HepG2 (cell line): Measurements from ENCODE around the gene SAMD14. TPM values are rescaled to one million over a fixed set of nuclear protein-coding genes. Genes with fewer than 3 reads are reported as not detected.

Experiments used
- ATAC-seq: fragments of 200-7000 bp; cut with Tn5 transposase; 3 replicates; pipeline ENCODE4 v1.9.1; 2020; ENCODE audit warnings: mild to moderate bottlenecking, moderate library complexity
- BruUV-seq: library from RNA; stranded (reverse); fragments of 400-500 nt; replicated peaks from 2 replicates; lab custom pipeline; 2021; lab: Mats Ljungman, UMichigan
- CTCF ChIA-PET: fragments of 300-600 bp; formaldehyde crosslinking; extraction: SDS; loops from one replicate; lab custom pipeline; 2021; ENCODE audit warnings: low total read pairs, inconsistent platforms, low intra/inter-chr PET ratio; lab: Yijun Ruan, JAX
- POLR2A ChIA-PET: fragments of 350-600 bp; sonication (Branson Sonifier 250); formaldehyde crosslinking; loops from one replicate; lab custom pipeline; 2020; ENCODE audit warnings: antibody characterized with exemption, inconsistent platforms; lab: Yijun Ruan, JAX
- DNase-seq: peaks from one replicate; pipeline ENCODE4 v3.0.0-alpha.2; 2015; ENCODE audit warnings: low spot score
- FAIRE-seq: peaks from 3 replicates; lab custom pipeline; 2011; peaks lifted over from hg19 to GRCh38; lab: Jason Lieb, UNC
- H2AFZ ChIP-seq: one replicate; pipeline ENCODE4 v1.6.1; 2011; ENCODE audit warnings: low read length, inconsistent platforms
- H3K27ac ChIP-seq: fragments of 300-600 bp; 3 replicates; pipeline ENCODE4 v1.8.0; 2011; ENCODE audit warnings: mixed run types, mild to moderate bottlenecking, mixed read lengths, low read length, inconsistent platforms; ENCODE audit not compliant: insufficient read depth; ENCODE audit errors: extremely low read length
- H3K27me3 ChIP-seq, 2 experiments: fragments of 200-600 bp in 1 of 2; 2 replicates in 1 of 2; 3 replicates in 1 of 2; pipeline versions ENCODE4 v1.6.0 to v1.8.0; 2011; ENCODE audit warnings: low read length in 2 of 2, mild to moderate bottlenecking in 2 of 2, moderate library complexity in 2 of 2, inconsistent platforms in 1 of 2; ENCODE audit not compliant: insufficient read depth in 2 of 2, control insufficient read depth in 1 of 2
- H3K36me3 ChIP-seq, 2 experiments: fragments of 200-600 bp in 1 of 2; replicated peaks in 1 of 2; 2 replicates in 1 of 2; 3 replicates in 1 of 2; pipeline versions ENCODE4 v1.5.1 to v1.8.0; 2011; ENCODE audit warnings: low read length in 2 of 2, inconsistent platforms in 1 of 2; ENCODE audit not compliant: insufficient read depth in 2 of 2, control insufficient read depth in 1 of 2
- H3K4me1 ChIP-seq: 2 replicates; pipeline ENCODE4 v1.5.1; 2012; ENCODE audit warnings: low read length, inconsistent platforms; ENCODE audit not compliant: insufficient read depth
- H3K4me2 ChIP-seq: 2 replicates; pipeline ENCODE4 v1.6.0; 2011; ENCODE audit warnings: low read depth, low read length, inconsistent platforms
- H3K4me3 ChIP-seq, 3 experiments: fragments of 200-600 bp in 1 of 3; sonication (generic), shearing (Covaris generic) in 1 of 3; replicated peaks in 1 of 3; 2 replicates each; pipeline ENCODE4 v1.5.1; 2011 to 2016; ENCODE audit warnings: low read length in 3 of 3, inconsistent platforms in 2 of 3, low read depth in 2 of 3, mild to moderate bottlenecking in 2 of 3, control low read depth in 1 of 3, mixed read lengths in 1 of 3; ENCODE audit not compliant: insufficient read depth in 1 of 3
- H3K79me2 ChIP-seq: one replicate; pipeline ENCODE4 v1.6.1; 2011; ENCODE audit warnings: low read length, inconsistent platforms; ENCODE audit not compliant: insufficient read depth
- H3K9ac ChIP-seq: 2 replicates; pipeline ENCODE4 v1.6.0; 2011; ENCODE audit warnings: mild to moderate bottlenecking, low read depth, low read length, inconsistent platforms; ENCODE audit not compliant: insufficient read depth
- H3K9me3 ChIP-seq: 2 replicates; pipeline ENCODE4 v1.5.1; 2012; ENCODE audit warnings: mild to moderate bottlenecking, low read length
- H4K20me1 ChIP-seq: 2 replicates; pipeline ENCODE4 v1.6.0; 2011; ENCODE audit warnings: inconsistent platforms, mild to moderate bottlenecking, low read length, moderate library complexity; ENCODE audit not compliant: insufficient read depth
- DNMT3B ChIP-seq: conservative IDR thresholded peaks from 2 replicates; pipeline ENCODE4 v1.6.1; 2016; ENCODE audit warnings: missing biosample characterization, control low read depth
- PAXIP1 ChIP-seq: sonication (generic); formaldehyde crosslinking; conservative IDR thresholded peaks from 2 replicates; pipeline ENCODE4 v1.4.0; 2020; ENCODE audit warnings: mild to moderate bottlenecking, missing genetic modification reagents, moderate library complexity
- PCBP1 ChIP-seq: fragments of 200-400 bp; formaldehyde crosslinking; IDR thresholded peaks from 2 replicates; pipeline ENCODE4 v1.6.1; 2017; ENCODE audit warnings: mild to moderate bottlenecking, low read depth, low read length, borderline replicate concordance
- PLSCR1 ChIP-seq: sonication (generic); formaldehyde crosslinking; IDR thresholded peaks from 2 replicates; pipeline ENCODE4 v1.5.0; 2020; ENCODE audit warnings: missing genetic modification reagents, mild to moderate bottlenecking, borderline replicate concordance
- POLR2A ChIP-seq, 2 experiments: IDR thresholded peaks; 2 replicates each; pipeline ENCODE4 v1.6.1; 2011; ENCODE audit warnings: low read depth in 2 of 2, low read length in 2 of 2, mild to moderate bottlenecking in 1 of 2, moderate library complexity in 1 of 2; ENCODE audit not compliant: insufficient read depth in 1 of 2
- SOX5 ChIP-seq: IDR thresholded peaks from 2 replicates; pipeline ENCODE4 v1.6.1; 2016; ENCODE audit warnings: borderline replicate concordance
- SP1 ChIP-seq, 2 experiments: fragments of 450-650 bp in 1 of 2; sonication (generic) in 1 of 2; formaldehyde crosslinking in 1 of 2; IDR thresholded peaks; 2 replicates each; pipeline versions ENCODE4 v1.4.0 to v1.6.1; 2016 to 2020; ENCODE audit warnings: missing genetic modification reagents in 1 of 2
- ZBTB4 ChIP-seq: sonication (generic); formaldehyde crosslinking; IDR thresholded peaks from 2 replicates; pipeline ENCODE4 v1.4.0; 2020; ENCODE audit warnings: missing genetic modification reagents, mild to moderate bottlenecking, borderline replicate concordance
- ZNF264 ChIP-seq: sonication (generic); formaldehyde crosslinking; IDR thresholded peaks from 2 replicates; pipeline ENCODE4 v1.4.0; 2020; ENCODE audit warnings: missing genetic modification reagents
- ZNF414 ChIP-seq: sonication (generic); formaldehyde crosslinking; IDR thresholded peaks from 2 replicates; pipeline ENCODE4 v1.5.0; 2020; ENCODE audit warnings: missing genetic modification reagents
- WGBS: methylation state at CpG from one replicate; pipeline ENCODE4 v1.1.6; 2017; ENCODE audit warnings: low lambda C conversion rate; 5-methylcytosine and 5-hydroxymethylcytosine counted together
- in situ Hi-C: cut with HindIII; loops from 2 replicates; pipeline ENCODE4 v1.10.0; 2017; ENCODE audit warnings: low pct_unique_long_range_greater_than_20kb; ENCODE audit not compliant: extremely low pct_ligation_motif_present
- intact Hi-C: fragments of 100-400 bp; cut with micrococcal nuclease; formaldehyde crosslinking; loops from one replicate; pipeline ENCODE4 v1.10.0; 2022; ENCODE audit not compliant: unreplicated experiment
- polyA plus RNA-seq, 8 experiments: library from polyadenylated mRNA; depleted of rRNA in 3 of 8; stranded (reverse) in 7 of 8; unstranded in 1 of 8; fragments of >200 nt; fragmentation: Illumina TruSeq in 4 of 8; extraction: Trizol in 4 of 8; gene quantifications; 2 replicates each; pipeline versions ENCODE4 v1.2.1 to v1.2.3, GENCODE V29; 2011 to 2016; ENCODE audit warnings: low read depth in 4 of 8, missing spikeins in 1 of 8, mixed read lengths in 1 of 8; ENCODE audit not compliant: insufficient read depth in 1 of 8
- total RNA-seq, 5 experiments: library from RNA; depleted of rRNA; stranded (reverse); fragments of >200 nt; fragmentation: Illumina TruSeq; extraction: Trizol; gene quantifications; 2 replicates each; pipeline ENCODE4 v1.2.3, GENCODE V29; 2016; ENCODE audit warnings: low read depth in 1 of 5

SAMD14 gene
- total and polyA plus RNA-seq, 2 of the 13 experiments (the other 11 are each of a cell fraction or from before 2014, with no cell fraction given) = 0.07 to 0.22 TPM

- TF ChIP-seq PLSCR1 (CRISPR knock-in tag) = no peak
- TF ChIP-seq PAXIP1 (CRISPR knock-in tag) = peak; percentile 90
Observed at GRCh38 chr17:50102164-50102991, 27.6 kb downstream of the SAMD14 start (continued).

GRCh38 chr17:50101346-50102163 is 28.4 kb downstream of the SAMD14 start:
- peak overlapping the region in 2 of 3 experiments; percentile 27 to 49; a peak in 4 of 6 replicates for H3K4me3 ChIP-seq
- POLR2A ChIA-PET = interaction anchor here (0.9 to 2.9 kb wide), 7 partner anchors 7 to 245 kb away, joined by 3 to 32 read pairs (median 4); partner anchors contain the start of gene XYLT2
- no peak for TF ChIP-seq SP1 (IDR thresholded peaks at IDR 0.05)
- peak; percentile 31; the same call in 1 of the 2 replicates for TF ChIP-seq SP1 (CRISPR knock-in tag; IDR thresholded peaks at IDR 0.05)
- 0 out of 2 replicates have a peak, but pooled peaks have one; percentile 45 for TF ChIP-seq DNMT3B
- TF ChIP-seq ZNF414 = peak; percentile 14; the same call in 1 of the 2 replicates
- no peak for TF ChIP-seq ZNF264
- TF ChIP-seq PCBP1 = 0 out of 2 replicates have a peak, but pooled peaks have one; percentile 35
- TF ChIP-seq SOX5 (CRISPR knock-in tag) = peak; percentile 50; the same call in 1 of the 2 replicates
- peak; percentile 56; the same call in 1 of the 2 replicates for TF ChIP-seq ZBTB4 (CRISPR knock-in tag)
- TF ChIP-seq POLR2A (IDR thresholded peaks at IDR 0.05; ENCODE audit: insufficient read depth in 1 of 2, low read depth in 2 of 2, low read length in 2 of 2) = 0 out of 4 replicates have a peak, but pooled peaks of 1 of the 2 experiments have one; percentile 17

More at GRCh38 chr17:50101346-50102163, 28.4 kb downstream of the SAMD14 start:
- DNase-seq (no peak), FAIRE-seq (peak; percentile 12), ATAC-seq (peak; percentile 78)
- WGBS = 28% methylated on average over 14 of the region's 17 CpGs
- CTCF ChIA-PET = no interaction called here
- Histone ChIP-seq H3K4me2 (peak overlapping the region; percentile 63), H3K4me1 (peaks cover 40% of the 10 kb centered on the region), H3K36me3 (peaks cover 0 to 4% of the 10 kb centered on the region in 2 experiments; a peak in 1 of 5 replicates), H3K9me3 (no peaks in the 10 kb centered on the region), H3K27ac (peak overlapping the region; percentile 68), H3K9ac (peak overlapping the region; percentile 46), H3K79me2 (no peaks in the 10 kb centered on the region), H3K27me3 (no peaks in the 10 kb centered on the region), H4K20me1 (no peaks in the 10 kb centered on the region), H2AFZ (no peak overlapping the region)
- TSS peak; percentile 68 for BruUV-seq
- intact Hi-C loops = no loop called here
- in situ Hi-C loops = no loop called here
